ENCODE results near the gene SIGLEC10.

The SIGLEC10 gene

GRCh38 chr19:51460164-51460992, 42.9 kb upstream of the SIGLEC10 start:
- no peak overlapping the region for H3K4me3 ChIP-seq (ENCODE audit: low read length)
- DNase-seq (ENCODE audit: low read depth) = no peak
- TF ChIP-seq CTCF (conservative IDR thresholded peaks at IDR 0.05; ENCODE audit: low read depth, low read length) = no peak

GRCh38 chr19:51458899-51459505, 41.6 kb upstream of the SIGLEC10 start:
- no peak for DNase-seq (ENCODE audit: low read depth)
- H3K4me3 ChIP-seq (ENCODE audit: low read length) = no peak overlapping the region
- no peak for TF ChIP-seq CTCF (conservative IDR thresholded peaks at IDR 0.05; ENCODE audit: low read depth, low read length)

- TF ChIP-seq CTCF (conservative IDR thresholded peaks at IDR 0.05; ENCODE audit: low read depth, low read length) = no peak
- H3K4me3 ChIP-seq (ENCODE audit: low read length) = no peak within 1 kb of the TSS
- DNase-seq (ENCODE audit: low read depth) = no peak
These were observed 40.7 kb upstream of the SIGLEC10 start, which contains the start of gene SIGLEC8 for GRCh38 chr19:51458051-51458645. SIGLEC8 (minus strand) TSS chr19:51458454; CDS start chr19:51458387, 67 bp downstream.

GRCh38 chr19:51457351-51458013, 40.0 kb upstream of the SIGLEC10 start:
- DNase-seq (ENCODE audit: low read depth) = no peak
- TF ChIP-seq CTCF (conservative IDR thresholded peaks at IDR 0.05; ENCODE audit: low read depth, low read length) = no peak
- H3K4me3 ChIP-seq (ENCODE audit: low read length) = no peak overlapping the region

GRCh38 chr19:51456541-51457290, 39.3 kb upstream of the SIGLEC10 start:
- no peak for TF ChIP-seq CTCF (conservative IDR thresholded peaks at IDR 0.05; ENCODE audit: low read depth, low read length)
- DNase-seq (ENCODE audit: low read depth) = no peak
- no peak overlapping the region for H3K4me3 ChIP-seq (ENCODE audit: low read length)

GRCh38 chr19:51450730-51451307, 33.4 kb upstream of the SIGLEC10 start:
- H3K4me3 ChIP-seq (ENCODE audit: low read length) = no peak overlapping the region
- DNase-seq (ENCODE audit: low read depth) = no peak
- no peak for TF ChIP-seq CTCF (conservative IDR thresholded peaks at IDR 0.05; ENCODE audit: low read depth, low read length)

Measured in retinal pigment epithelial cell (primary cell).